Cerebellar nuclear complex (tissue), 1 donor: ENCODE results near the gene PRR16.

Experiments used
- DNase-seq, 2 experiments: peaks; one replicate each; lab custom pipeline; 2025; lab: John Stamatoyannopoulos, UW

PRR16 gene

DNA sequence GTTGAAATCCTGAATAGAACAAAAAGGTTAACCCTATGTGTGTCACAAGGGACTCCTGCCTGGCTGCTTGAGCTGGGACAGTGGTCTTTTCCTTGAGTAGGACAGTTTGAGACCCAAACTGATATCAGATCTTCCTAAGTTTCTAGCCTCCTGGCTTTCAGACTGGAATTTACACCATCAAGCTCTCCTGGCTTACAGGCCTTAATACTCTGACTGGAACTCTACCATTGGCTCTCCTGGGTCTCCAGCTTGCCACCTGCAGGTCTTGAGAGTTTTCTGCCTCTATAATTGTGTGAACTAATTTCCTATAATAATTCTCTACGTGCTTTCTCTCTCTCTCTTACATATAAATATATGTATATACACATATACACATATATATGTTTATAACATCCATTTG is 112.5 kb downstream of the PRR16 start:
- no peak for DNase-seq

DNA sequence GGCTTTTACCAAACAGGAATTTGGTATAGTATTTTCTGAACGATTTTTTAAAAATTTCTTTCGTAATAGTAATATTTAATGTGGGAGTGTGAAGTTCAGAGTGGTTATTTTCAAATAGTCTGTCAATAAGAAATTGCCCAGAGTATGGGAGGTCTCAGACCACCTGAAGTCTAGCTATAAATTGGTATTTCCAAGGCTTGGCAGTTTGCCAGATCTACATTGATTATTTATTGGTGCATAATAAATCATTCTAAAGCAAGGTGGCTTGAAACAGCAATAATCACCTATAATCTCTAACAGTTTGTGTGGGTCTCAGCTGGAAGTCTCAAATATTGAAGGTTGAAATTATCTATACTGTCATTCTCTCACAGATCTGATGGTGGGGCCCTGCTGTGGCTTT is 118.5 kb downstream of the PRR16 start:
- no peak for DNase-seq

DNA sequence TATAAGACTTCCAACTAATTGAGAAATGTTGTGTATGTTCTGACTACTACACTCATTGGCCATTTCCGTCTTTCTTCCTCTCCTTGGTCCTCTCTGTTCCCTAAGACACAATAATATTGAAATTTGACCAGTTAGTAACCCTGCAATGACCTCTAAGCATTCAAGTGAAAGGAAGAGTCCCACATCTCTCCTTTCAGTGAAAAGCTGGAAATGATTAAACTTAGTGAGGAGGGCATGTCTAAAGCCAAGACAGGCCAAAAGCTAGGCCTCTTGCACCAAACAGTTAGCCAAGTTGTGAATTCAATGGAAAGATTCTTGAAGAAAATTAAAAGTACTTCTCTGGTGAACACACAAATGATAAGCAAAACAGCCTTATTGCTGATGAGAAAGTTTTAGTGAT is 122.5 kb downstream of the PRR16 start:
- no peak for DNase-seq

DNA sequence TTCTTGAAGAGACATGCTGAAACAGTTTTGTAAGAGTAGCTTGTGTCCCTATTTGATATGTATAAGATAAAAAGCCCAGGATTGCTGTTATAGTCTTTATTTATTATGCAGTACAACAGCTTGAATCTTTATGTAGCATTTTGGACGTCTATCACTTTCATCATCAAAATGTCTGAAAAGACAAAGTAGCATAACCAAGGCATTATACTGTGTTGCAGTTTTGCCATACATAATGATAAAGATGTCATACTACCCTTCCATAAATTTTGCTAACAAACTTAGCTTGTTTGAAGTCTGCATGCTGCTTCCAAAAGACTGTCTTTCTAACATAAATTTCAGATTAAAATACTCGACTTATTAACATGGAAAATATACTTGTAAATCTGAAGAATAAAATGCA is 127.8 kb downstream of the PRR16 start:
- no peak for DNase-seq

DNA sequence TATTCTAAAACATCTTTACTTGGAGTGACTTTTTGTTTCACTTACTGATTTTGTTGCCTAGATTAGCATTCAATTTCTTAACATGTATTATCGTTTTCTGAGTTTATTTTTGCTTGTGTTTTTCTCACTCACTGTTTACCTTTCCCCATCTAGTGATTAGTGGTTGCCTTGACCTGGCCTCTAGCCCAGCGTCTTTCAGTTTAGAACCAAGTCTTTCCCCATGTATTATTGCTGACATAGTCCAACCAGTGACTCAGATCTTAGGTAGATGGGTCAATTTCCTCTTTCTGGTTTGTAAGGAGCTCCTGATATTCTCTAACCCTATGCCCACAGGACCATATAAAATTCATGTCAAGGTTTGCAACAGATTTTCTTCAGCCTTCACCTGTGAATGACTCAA is 135.5 kb downstream of the PRR16 start:
- no peak for DNase-seq

DNA sequence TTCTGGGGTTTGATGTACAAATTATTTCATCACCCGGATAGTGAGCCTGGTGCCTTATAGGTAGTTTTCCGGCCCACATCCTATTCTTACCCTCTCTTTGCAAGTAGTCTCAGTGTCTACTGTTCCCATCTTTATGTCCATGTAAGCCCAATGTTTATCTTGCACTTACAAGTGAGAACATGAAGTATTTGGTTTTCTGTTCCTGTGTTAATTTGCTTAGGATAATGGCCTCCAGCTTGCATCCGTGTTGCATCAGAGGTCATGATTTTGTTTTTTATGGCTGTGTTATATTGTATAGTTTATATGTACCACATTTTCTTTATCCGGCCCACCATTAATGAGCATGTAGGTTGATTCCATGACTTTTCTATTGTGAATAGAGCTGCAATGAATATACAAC is 136.5 kb downstream of the PRR16 start:
- DNase-seq, result no peak

DNA sequence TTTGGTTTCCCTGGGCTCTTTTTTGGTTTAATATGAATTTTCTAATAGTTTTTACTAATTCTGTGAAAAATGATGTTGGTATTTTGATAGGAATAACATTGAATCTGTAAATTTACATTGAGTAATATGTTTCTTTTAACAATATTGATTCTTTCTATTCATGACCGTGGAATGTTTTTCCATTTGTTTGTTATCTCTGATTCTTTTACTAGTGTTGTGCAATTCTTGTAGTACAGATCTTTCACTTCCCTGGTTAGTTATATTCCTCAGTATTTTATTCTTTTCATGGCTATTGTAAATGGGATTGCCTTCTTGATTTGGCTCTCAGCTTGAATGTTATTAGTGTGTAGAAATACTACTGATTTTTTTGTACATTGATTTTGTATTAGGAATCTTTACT is 137.9 kb downstream of the PRR16 start:
- DNase-seq, result no peak

DNA sequence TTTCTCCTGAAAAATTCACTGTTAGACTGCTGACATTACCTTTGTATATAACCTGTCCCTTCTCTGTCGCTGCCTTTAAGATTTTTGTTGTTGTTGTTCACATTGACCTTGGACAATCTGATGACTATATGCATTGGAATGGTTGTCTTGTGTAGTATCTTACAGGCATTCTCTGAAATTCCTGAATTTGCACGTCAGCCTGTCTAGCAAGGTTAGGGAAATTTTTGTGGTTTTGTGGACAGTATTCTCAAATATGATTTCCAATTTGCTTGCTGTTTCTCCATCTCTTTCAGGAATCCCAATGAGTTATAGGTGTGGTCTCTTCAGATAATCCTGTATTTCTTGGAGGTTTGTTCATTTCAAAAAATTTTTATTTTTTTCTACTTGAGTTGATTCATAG is 140.8 kb downstream of the PRR16 start:
- DNase-seq, result no peak

DNA sequence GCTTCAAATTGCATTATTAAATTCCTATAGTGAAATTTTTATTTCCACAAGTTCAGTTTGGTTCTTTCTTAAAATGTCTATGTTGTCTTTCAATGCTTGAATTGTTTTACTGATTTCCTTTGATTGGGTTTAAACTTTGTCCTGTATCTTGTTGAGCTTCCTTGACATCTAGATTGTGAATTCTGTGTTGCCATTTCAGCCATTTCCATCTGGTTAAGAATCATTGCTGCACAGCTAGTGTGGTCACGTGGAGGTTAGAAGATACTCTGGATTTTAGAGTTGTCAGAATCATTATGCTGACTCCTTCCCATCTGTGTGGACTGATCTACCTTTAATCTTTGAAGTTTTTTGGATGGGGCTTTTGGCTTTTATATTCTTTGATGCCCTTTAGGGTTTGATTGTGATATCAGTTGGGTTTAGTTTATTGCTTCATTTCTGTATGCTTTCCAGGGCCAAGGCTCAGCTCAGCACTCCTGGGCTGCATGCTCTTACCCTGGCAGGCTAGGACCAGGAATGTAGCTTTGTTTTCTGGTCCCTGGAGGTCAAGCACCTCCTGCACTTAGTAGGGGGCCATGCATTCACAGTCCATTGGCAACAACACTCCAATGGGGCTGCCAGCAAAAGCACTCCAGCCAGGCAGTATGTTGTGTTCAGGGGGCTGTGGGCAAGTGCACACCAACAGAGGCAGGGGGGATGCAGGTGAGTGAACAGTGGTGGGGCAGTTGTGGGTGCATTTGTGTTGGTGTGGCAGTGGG is 141.4 kb downstream of the PRR16 start:
- no peak for DNase-seq

DNA sequence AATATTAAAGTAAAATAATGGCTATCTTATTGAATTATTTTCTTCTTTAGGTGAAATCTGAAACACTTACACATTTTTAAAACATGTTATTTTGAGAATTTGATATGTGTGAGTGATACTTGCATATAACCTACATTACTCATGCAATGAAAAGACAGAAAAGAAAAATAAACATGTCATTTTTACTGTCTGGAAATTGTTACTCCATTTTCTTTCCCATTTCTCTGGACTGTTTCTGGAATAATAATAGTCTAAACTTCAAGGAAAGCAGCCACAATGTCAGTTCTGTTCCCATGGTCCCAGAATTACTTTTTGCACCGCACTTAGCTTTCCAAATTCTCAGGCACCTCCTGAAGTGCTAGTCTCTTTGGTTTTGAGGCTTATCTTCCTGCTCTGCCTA is 145.5 kb downstream of the PRR16 start:
- DNase-seq, result no peak

DNA sequence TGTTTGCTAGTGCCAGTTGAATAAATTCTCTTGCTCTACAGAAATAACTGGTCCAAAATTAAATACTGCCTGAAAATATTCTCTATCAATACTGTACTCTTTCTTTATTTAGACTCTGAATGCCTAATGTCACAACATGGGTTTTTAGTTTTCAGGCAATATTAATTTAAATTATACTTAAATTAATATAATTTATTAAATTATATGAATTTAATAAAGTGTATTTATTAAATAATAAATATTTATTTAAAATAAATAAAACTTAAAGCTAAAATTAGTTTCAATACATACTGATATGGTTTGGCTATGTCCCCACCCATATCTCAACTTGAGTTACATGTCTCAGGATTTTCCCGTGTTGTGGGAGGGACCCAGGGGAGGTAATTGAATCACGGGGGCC is 146.0 kb downstream of the PRR16 start:
- no peak for DNase-seq

DNA sequence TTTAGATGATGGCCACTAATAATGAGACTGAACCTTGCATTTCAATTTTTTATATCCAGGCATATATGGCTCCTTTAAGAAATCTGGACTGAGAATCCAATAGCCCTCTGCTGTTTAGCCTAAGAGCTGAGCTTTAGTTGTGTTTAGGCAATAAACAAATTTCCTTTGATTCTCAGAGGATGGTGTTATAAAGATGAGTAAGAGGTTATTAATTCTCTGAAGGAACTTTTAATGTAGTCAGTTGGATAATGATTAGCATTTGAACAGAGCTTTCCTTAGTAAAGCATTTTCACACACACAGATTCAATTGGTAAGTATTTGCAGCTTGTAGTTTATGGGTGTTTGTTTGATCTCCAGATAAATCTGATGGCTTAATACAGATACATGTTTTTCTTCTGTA is 149.6 kb downstream of the PRR16 start:
- no peak for DNase-seq

DNA sequence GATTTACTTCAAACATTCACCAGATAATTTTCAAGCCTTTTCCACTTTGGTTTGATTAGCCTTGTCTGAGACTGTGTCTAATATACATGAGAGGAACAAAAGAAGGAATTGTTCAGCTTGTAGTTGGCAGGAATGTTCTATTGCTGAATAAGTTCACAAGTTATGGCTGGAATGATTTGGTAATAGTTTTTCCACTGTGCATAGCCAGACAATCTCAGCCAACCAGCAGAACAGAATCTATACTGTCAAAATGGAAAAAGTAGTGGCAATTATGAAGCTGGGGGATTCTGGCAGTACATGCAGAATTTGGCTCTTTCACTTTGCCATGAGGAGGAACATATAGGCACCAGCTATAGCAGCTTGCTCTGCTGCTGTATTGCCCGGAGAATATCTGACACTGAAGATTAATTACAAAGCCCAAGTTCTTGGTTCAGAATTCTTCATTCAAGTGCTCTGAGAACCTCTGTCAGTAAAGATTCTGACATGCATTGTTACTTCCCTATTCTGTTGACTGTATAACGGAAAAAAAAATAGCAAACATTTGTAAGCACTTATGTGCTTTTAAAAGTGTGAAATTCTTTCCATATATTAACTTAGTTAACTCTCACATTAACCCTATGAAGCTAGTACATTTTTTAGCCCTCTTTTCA is 150.6 kb downstream of the PRR16 start:
- no peak for DNase-seq

DNA sequence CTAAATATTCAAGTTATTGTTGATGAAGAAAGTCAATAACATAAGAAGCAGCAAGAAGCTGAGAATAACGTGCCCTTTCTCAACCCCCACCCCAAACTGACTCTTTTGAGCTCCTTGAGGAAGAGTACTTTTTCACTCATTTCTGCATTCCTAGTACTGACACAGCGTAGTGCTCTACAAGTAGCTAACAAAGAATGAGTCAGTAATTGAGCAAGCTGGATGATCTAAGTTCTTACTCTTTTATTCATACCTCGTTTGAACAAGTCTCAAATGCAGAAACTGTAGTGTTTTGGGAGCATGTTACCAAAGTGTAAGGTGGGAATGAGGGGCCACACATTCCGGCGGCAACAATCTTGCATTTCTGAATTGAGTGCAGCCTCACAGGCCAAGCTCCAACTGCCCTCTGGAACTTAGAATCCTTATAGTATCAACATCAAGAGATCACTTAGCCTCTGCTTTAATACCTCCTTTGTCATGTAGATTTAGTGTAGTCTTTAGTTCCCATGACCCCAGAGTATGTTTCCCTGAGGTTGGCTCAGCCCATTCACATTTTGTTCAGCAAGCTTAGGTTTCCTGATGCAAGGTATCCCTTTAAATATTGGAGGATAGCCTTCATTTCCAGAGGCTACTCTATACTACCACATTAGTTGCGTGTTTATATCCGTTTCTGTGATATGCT is 152.0 kb downstream of the PRR16 start:
- DNase-seq, result no peak

DNA sequence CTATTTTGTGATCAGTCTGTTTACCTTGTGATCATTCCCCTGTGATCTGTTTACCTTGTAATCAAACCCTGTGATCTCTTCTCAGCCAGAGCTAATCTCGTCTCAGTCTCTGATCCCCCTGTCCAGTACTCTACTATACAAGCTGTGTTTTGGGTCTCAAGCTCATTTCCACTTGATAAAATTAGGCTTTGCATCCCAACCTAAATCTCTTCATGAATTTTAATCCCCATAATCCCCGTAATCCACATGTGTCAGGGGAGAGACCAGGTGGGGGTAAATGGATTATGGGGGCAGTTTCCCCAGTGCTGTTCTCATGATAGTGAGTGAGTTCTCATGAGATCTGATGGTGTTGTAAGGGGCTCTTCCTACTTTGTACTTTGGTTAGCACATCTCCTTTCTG is 157.2 kb downstream of the PRR16 start:
- DNase-seq, result no peak

DNA sequence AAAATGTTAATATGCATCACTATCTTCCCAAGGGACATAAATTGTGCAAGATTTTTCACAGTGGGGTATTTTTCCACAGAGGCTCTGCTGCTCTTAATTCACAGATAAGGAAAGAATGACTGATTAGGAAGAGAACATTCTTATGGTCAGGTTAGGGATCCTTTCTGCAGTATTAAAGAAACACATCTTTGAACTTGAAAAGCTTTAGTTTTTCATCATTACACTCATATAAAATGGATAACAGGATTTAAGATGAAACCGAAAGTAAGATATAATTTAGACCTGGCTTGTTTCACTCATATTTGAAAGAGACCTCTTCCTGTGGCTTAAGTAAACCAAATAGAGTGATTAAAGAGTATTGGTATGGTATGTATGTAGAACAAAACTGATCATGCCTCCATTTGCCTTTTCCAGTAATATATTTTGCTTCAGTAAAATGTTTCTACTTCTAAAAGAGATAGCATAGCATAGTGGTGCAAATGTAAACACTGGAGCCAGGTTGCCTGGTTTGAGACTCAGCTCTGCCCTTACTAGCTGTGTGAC is 160.0 kb downstream of the PRR16 start:
- DNase-seq, result no peak

DNA sequence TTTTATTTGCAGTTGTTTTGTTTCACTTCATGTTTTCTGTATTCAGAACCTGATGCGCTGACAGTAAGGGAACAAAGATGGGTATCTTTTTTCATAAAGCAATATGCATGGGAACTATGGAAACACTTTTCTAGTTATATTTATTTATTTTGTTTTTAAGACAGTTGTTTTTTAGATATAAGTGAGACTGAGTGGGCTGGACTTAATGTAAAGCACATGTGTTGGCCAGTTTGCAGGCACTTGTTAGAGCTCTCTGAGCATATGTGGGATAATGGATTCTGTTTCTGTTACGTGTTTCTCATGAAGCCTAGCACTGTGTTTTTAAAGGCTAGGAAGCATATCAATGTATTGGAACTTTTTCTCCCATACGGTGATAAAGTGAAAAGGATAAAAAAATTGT is 164.1 kb downstream of the PRR16 start:
- no peak for DNase-seq

DNA sequence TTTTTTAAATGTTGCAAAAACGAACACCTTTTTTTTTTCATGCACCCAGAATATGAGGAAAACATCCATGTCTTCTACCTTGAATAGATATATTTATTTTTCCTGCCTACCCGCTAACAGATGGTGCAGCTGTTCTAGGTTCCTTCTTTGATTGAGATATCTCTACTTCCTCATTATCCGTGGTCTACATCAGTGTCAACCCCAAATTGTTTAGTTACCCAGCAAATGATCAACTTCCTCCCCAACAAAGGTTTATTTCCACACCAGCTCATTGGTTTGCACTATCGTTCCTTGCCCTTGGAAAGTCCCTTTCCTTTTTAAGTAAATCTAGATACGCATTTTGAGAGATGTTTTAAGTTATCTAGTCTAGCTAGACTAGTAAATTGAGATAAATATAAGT is 166.4 kb downstream of the PRR16 start:
- DNase-seq, result no peak

DNA sequence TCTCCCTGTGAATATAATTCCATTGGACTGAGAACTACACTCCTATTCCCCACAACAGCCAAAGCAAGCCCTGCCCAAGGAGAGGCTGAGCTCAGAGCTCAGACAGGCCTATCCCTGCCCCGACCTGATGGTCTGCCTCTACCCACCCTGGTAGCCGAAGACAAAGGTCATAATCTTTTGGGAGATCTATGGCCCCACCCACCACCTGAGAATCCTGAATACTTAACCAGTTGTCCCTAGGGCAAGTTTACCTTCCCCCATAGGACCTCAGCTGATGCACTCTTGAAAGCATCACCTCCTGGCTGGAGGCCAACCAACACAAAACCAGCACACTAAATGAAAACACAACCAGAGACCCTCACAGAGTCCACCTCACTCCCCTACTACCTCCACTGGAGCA is 167.5 kb downstream of the PRR16 start:
- DNase-seq, result no peak

DNA sequence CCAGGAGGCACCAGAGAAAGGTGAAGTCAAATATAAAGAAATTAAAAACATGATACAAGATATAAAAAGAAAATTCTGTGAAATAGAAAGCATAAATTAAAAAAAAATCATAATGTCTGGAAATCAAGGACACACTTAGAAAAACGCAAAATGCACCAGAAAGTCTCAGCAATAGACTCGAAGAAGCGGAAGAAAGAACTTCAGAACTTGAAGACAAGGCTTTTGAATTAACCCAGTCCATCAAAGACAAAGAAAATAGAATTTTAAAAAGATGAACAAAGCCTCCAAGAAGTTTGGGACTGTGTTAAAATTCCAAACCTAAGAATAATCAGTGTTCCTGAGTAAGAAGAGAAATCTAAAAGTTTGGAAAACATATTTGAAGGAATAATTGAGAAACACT is 168.3 kb downstream of the PRR16 start:
- DNase-seq, result no peak

DNA sequence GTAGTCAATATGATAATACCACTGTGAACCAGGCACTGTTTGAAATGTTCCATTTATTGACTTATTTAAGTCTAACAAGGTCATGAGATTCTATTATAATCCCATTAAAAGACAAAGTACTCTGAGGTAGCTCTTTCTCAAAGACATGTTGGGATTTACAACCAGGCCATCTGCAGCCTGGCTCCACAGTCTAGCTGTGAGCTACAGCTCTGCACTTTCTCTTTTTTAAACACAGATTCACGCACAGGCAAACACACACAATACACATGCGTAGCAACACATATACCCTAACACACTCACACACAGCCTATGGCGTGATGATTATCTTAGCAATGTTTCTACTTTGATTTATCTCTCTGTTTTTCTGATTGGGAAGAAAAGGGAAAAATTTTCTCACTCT is 174.3 kb downstream of the PRR16 start:
- no peak for DNase-seq

DNA sequence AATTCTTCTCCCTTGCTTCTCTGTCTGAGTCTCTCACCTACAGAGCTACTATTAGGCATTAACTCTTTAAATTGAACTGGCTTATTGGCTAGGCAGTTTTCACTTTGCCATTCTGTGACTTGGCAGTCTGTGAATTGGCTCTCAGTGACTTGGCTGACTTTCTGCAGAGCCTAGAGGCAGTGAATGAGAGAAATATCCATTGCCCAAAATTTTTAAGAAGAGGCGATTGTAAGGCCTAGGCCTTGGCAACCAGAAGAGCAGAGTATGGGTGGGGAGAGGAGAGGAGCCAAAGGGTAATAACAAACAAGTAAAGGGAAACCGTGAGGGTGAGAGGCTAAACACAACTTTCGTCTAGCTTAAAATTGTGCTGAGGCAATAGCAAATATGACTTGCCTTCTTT is 176.7 kb downstream of the PRR16 start:
- no peak for DNase-seq

DNA sequence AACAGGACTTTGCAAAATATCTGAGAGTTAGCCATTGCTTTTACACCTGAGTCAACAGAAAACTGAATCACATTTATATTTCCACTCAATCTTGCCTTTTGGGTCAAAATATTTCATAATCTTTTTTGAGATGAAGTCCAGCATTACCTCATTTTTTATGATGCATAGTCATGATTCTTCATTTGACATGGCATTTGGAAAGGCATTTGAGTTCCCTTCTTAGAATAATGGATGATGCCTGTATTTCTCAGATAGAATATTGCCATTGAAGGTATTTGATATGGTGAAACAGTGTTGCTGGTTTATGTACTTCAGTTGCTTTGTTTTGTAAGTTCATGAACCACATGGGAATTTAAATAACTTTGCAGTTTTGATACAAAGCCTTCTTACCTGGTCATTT is 180.4 kb downstream of the PRR16 start:
- no peak for DNase-seq
